T-helper 9 cell (primary cell): ENCODE data around the gene TDRD10.
"Not testable (repeated sequence)": the region's sequence is repeated elsewhere in the genome, so short reads cannot be mapped to it uniquely, and the experiment has no call there.

Experiments
- DNase-seq: peaks from one replicate; pipeline ENCODE4 v3.0.0-alpha.2; 2020

Gene TDRD10

GRCh38 chr1:154520333-154520732 lies 18.3 kb downstream of the TDRD10 start:
- DNase-seq, result no peak

- DNase-seq, result no peak
Observed at GRCh38 chr1:154521695-154522094, 19.7 kb downstream of the TDRD10 start.

DNA sequence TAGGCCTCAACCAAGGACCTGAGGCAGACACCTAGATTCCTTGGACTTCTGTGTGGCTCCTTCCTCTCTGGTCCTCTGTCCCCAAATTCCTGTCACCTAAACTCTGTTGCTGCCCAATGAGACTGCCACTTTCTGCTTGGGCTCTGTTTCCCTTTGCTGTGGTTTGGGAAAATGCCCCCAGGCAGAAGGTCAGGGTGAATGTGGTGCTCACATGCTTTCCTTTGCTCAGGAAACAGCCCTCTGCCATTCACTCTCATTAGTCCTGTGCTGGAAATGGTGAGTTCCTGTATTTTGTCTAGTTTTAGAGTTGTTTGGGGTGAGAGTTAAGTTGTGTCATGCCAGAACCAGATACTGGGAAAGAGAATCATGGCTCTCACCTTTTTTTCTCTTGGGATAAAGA lies 22.9 kb downstream of the TDRD10 start:
- DNase-seq, result no peak

GRCh38 chr1:154527192-154527591 lies 25.2 kb downstream of the TDRD10 start:
- no peak for DNase-seq

- no peak for DNase-seq
Observed at GRCh38 chr1:154529308-154529707, 27.3 kb downstream of the TDRD10 start.

DNA sequence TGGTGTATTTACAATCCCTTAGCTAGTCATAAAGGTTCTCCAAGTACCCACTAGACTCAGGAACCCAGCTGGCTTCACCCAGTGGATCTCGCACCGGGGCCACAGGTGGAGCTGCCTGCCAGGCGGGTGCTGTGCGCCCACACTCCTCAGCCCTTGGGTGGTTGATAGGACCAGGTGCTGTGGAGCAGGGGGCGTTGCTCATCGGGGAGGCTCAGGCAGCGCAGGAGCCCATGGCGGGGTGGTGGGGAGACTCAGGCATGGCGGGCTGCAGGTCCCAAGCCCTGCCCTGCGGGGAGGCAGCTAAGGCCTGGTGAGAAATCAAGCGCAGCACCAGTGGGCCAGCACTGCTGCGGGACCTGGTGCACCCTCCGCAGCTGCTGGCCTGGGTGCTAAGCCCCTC lies 29.9 kb downstream of the TDRD10 start:
- DNase-seq, result not testable (repeated sequence)

DNA sequence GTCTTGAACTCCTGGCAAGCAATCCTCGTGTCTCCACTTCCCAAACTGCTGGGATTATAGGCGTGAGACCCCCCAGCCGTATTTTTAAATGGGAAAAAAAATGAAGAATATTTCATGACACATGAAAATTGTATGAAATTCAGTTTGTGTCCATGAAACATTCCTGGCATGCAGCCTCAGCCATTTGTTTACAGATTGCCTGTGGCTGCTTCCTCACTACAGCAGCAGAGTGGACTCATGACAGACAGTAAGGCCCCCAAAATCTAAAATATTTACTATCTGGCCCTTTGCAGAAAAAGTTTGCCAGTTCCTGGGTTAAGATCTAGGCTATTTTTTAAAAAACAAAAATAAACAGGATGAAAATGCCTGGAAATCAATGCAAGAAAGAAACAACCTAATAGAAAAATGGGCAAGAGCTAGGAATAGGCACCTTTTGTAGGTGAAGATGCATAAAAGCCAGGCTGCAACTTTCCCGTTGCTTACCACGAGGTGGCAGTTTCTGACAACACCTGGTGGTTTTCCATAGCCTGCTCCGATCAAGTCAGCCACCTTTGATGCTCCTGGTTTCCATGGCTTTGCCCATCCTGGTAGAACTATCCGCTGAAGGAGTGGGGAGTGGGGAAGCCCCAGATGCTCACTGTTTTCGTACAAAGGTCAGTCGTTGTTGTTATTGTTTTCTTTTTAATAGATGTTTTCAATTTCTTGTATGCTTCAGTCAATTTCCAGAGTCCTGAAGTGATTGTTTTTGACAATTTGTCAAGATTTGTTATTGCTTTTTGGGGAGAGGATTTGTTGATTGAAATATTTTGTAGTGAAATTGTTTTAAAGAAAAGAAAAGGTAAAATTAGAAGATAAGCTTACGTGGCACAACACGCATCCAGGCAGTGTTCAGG lies 32.2 kb downstream of the TDRD10 start:
- DNase-seq, result no peak

- DNase-seq, result no peak
Observed at GRCh38 chr1:154536570-154536969, 34.6 kb downstream of the TDRD10 start.

DNA sequence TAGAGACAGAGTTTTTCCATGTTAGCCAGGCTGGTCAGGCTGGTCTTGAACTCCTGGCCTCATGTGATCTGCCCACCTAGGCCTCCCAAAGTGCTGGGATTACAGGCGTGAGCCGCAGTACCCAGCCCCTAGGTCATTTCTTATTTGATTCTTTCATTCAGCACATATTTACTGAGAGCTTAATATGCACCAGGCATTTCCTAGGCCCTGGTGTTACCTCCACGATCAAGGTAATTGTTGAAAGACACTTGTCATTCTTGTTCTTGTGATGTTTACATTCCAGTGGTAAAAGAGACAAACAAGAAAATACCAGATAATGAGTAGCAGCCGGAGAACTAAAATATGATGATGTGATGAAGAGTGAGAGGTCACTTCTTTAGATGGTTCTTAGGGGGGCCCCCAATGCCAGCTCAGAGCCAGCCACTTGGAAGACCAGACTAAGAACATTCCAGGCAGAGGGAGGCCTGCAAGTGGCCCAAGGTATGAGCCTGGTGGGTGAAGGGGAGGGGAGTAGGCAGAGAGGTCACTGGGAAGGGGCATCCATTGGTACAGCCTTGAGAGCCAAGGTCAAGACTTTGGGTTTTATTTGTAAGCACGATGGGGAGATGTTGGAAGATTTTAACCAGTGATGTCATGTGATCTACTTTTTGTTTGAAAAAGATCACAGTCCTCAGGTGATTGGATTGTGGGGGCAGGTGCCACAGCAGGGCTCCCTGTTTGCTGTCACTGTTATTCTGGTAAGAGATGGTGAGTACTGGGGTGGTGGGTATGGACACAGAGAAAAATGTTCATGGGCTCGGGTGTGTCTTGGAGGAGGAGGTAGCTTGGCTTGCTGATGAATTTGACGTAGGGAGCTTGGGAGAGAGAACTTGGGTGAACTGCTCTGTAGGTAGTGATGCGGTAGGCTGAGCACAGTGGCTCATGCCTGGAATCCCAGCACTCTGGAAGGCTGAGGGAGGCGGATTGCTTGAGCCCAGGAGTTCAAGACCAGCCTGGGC lies 37.8 kb downstream of the TDRD10 start:
- DNase-seq, result no peak

DNA sequence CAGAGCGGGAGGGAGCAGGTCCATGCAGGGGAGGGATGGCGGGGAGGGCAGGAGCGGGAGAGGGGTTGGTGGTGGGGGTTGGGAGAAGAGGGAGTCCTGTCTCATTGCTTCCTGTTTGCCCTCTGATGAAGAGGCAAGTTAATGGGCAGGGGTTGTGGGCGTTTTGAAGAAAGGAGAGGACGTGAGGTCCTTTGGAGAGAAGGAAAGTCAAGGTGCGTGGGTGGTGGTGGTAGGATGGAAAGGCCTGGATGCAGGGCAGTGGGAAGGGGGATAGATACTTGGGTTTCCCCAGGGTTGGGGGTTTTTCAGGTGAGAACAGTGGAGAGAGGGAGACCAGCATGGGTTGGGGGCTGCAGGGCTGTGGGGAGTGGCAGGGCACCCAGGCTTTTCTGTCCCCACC lies 39.2 kb downstream of the TDRD10 start:
- no peak for DNase-seq

- DNase-seq, result peak; percentile 34
Observed at GRCh38 chr1:154546264-154547063, 44.4 kb downstream of the TDRD10 start.

GRCh38 chr1:154547105-154547732 lies 45.2 kb downstream of the TDRD10 start:
- DNase-seq, result no peak

DNA sequence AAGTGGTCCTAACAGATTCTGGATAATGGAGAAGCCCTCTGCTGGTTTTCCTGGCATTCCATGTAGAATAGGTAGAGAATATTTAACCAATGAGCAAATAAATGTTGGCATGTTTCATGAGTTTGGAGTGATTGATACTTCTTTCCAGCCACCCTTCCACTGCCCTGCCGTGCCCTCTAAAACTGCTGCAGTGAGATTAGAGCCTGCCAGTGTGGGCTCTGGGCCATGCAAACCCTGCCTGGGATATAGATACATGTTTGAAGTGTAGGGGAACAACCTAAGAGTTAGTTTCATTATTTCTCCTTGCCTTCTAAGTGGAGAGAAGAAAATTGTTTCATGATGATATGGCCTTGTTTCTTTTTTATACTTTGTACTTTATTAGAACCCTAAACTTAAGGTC lies 46.0 kb downstream of the TDRD10 start:
- no peak for DNase-seq

DNA sequence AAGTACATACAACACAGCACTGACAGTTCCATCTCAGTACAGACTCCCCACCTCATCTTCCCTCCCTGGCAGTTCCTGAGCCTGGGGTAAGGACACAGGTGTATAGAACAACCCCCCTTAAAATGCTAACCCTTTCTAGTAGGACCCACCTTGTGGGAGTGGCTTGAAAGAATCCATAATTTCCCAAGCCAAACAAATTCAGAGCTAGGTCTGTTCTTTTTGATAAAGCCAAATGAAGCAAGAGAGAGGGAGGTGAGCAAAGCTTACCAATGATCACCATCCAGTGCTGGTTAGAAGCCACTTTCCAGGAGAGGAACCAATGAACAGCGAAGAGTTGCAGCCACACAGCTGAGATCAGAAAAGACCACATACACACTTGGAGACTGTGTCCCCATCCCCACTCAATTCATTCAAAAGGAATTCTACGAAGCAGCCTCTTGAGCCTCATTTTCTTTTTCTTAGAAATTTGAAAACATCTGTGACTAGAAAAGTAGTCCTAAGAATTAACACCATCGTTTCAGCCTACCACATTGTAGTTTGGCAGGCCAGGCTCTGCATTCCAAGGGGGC lies 47.3 kb downstream of the TDRD10 start:
- no peak for DNase-seq

DNA sequence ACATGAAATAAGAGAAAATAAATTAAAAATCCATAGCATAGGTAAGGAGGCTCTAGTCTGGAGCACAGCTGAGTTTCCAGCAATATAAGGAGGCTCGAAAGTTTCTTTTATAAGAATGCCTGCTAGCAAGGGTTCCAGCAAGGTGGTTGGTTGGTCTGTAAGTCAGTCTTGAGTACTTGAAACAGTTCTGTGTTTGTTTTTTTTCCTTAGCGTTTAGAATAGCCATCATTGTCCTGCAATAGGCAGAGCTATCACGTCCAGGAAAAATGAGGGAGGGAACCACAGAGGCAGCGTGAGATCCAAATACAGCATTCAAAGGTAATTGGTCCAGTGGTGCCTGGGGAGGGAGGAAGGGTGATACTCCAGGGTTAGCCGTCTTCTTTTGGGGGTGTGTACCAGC lies 48.1 kb downstream of the TDRD10 start:
- no peak for DNase-seq

GRCh38 chr1:154550657-154551056 lies 48.6 kb downstream of the TDRD10 start:
- DNase-seq, result no peak

DNA sequence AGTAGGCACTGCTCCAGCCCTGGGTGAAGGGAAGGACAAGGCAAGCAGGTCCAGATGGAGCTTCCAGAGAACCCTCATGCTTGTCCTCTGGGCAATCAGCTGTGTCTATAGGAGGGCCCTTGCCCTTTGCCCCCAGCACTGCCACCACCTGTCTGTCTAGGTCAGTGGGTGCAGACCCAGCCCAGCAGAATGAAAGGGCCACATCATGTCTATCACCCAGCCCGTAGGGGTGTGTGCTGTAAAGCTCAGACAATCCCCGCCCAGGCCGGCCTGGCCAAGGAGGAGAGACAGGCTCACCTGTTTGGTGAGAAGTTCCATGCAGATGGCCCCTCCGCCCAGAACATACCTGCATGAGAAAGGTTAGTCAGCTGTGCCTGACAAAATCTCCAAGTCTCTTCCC lies 49.5 kb downstream of the TDRD10 start:
- no peak for DNase-seq

DNA sequence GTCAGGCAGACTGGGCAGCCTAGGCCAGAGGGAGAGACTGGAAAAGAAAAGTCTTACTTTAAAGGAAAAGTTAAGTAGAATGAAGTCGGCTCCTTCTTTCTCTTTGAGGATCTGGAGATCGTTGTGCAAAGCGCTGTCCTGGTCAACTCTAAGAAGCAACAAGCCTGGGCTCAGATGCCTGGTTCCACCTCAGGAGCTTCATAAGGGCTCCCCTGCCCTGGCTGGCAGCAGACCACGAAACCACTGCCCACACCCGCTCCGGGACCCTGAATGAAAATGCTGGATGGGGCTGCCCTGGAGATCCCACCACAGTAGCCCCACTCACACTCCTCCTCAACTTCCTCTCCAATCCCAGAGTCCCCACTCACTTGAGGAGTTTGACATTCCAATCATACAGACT lies 50.0 kb downstream of the TDRD10 start:
- DNase-seq, result no peak

- DNase-seq, result no peak
Observed at GRCh38 chr1:154553056-154554030, 51.3 kb downstream of the TDRD10 start.

- no peak for DNase-seq
Observed at GRCh38 chr1:154556422-154556821, 54.4 kb downstream of the TDRD10 start.
